Hematopoietic multipotent progenitor cell treated with erythropoietin and hydrocortisone succinate and interleukin-3 and kit ligand, for 17 days (in vitro differentiated cells): ENCODE measurements around the gene TSPOAP1.

Experiments used
- DNase-seq: peaks from one replicate; pipeline ENCODE4 v3.0.0-alpha.2; 2015; ENCODE audit warnings: low spot score

Gene TSPOAP1

DNA sequence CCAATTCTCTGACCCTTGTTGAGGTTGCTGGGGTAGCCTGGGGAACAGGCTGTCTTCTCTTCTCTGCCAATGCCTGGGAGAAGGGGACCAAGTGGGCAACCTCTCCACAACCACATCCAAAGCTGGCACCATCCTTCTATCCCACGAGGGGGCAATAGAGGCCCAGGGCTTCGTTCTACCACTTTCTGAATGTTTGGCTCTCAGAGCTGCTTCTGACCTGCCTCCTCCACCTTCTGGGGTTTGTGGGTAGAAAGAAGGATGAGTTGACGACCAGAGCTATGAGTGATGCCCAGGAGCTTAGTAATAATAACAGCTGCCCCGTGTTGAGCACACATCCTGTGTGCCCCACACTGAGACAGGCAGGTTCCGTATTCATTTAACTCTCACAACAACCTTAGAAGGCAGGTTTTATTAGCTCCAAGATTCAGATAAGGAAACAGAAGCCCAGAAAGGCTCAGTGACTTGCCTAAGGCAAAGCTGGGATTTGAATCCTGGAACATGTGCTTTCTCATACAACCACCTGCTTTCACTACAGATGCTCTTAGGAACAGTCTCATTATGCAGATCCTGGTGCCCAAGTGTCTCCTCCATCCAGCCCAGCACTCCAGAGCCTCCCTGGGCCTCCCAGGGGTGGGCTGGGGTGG, 11.1 kb downstream of the TSPOAP1 start:
- DNase-seq = peak; percentile 54

DNA sequence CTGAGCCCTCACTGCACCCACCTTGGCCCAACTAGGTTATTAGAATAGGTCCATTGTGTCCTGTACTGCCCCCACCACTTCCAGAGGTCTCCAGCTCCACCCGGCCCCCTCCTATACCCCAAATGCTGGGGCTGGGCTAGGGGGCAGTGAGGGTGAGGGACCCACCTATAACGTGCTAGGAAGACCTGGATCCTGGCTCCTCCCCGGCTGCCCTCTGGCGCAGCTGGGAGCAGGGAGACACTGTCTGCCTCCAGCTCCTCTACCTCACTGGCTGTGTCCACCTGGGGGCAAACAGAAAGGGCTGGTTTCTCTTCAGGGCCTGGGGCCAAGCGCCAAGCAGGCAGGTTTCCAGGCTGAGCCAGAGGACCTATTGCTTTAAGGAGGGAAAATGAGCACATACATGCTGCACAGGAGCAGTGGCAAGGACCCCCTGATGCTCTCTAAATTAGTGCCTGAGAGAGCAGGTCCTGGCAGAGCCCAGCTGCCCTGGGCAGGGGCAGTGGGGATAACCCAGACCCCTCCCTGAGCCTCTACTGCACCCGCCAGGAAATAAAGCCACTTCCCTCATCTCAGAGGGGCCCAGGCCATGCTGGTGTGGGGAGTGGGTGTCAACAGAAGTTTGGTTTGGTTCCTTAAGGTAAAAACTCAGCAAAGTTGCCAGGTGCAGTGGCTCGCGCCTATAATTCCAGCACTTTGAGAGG, 12.2 kb downstream of the TSPOAP1 start:
- no peak for DNase-seq

DNA sequence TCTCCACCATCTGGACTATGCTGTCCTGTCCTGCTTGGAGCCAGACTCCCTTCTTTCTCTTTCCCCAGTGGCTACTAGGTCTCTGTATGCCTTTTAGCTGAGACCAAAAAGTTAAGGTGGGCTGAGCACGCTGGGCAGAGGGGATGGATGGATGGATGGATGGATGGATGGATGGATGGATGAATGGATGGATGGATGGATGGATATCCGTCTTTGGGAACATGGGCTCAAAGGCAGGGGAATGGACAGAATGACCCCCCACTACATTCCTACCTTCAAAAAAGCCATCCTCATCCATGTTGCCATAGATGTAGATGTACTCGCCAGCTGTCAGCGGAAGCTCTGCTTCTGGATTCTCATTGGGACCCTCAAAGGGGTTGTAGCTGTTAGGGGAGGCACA, 12.8 kb downstream of the TSPOAP1 start:
- no peak for DNase-seq

DNA sequence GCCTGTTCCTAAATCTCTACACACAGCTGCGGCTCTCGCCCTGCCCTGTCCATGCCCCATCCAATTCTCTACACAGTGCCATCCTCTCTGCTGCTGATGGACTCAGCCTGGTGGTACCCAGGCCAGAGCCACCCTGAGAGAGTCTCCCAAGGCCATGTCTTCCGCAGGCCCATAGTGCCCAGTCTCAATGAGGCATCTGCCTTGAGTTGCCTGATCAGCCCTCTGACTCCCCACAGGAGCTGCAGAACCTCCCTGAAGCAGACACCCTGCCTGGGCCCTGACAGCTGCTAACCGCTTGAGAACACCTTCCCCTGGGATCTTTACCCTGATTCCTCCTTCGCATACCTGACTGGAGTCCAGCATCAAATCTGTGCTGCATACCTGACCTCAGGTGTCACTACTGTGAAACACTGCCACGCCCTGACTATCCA, 13.3 kb downstream of the TSPOAP1 start:
- no peak for DNase-seq

DNA sequence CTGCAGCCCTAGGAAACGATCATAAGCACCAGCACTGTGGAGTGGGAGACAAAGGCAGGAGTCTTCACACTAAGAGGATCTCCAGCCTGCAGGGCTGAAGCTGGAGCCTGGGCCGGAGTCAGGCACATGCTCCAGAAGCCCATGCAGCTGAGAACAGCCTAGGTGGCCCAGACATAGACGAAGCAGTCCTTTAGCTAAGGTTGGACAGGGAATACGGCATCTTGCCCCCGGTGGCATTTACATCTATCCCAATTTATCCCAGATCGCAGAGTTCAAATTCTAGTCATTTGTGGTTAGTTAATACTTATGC, 13.9 kb downstream of the TSPOAP1 start:
- DNase-seq = no peak

DNA sequence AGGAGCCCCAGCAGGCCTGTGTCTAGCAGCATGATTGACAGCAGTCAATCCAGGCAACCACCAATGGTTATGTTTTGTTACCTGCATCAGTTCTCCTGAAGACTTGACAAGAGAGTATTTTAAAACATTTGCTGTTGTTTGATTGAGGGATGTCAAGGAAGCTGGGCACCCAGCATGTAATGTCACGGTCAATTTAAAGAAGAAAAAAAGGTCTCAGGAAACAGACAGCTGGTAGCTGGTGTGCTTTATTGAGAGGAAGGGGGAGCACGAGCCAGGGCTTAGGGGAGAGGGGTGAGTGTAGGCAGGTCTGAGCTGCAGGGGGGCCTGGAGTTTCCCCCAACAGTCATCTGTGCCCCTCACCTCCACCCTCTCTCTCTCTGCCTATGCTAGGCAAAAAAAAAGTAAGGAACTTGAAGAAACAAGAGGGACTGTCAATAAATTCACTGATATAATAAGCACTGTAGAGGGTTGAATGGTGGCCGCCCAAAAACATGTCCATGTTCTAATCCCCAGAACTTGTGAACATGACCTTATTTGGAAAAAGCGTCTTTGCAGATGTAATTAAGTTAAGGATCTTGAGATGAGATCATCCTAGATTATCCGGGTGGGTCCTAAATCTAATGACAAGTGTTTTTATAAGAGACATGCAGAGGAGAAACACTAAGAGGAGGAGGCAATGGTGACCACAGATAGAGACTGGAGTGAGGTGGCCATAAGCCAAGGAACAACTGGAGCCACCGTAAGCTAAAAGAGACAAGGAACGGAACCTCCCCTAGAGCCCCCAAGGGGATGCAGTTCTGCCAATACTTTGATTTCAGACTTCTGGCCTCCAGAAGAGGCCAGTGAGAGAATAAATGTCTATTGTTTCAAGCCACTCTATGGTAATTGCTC, 14.5 kb downstream of the TSPOAP1 start:
- DNase-seq = no peak

DNA sequence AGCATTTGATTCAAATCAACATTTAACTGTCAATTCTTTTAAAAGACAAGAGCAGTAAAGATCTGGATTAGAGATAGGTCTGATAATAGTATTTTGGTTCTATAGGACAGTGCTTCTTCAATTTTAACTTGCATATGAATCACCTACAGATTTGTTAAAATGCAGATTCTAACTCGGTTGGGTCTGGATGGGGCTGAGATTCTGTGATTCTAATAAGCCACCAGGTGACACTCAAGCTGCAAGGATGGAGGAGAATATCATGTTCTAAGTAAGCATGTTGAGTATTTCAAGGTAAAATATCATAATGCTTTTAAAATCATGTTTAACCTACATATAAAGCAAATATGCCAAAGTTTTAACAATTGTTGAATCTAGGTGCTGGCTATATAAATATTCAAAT, 15.8 kb downstream of the TSPOAP1 start:
- DNase-seq = no peak

DNA sequence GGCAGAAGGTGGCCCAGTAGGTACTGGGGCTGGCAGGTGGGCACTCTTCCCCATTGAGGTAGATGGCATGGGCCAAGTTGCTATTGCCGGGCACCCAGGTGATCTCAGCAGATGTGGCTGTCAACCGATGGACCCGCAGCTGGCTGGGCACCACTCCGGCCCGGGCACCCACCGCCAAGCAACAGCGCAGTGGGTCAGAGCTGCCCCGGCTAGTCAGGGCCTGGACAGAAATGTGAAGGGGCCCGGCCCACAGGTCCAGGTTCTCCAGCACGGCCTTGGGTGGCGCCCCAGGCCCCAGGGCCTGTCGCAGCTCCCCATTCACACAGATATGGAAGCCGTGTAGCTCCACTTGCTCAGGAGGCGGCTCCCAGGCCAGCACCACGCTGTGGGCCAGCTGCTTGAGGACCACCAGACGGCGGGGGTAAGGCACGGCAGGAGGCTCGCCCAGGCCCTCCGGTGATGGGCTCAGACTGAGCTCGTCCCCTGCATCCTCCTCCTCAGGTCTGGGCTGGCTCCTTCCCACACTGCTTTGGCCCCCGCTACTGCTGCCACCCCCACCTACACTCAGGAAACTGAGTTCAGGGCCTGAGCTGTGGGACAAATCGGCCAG, 16.5 kb downstream of the TSPOAP1 start:
- DNase-seq = no peak

DNA sequence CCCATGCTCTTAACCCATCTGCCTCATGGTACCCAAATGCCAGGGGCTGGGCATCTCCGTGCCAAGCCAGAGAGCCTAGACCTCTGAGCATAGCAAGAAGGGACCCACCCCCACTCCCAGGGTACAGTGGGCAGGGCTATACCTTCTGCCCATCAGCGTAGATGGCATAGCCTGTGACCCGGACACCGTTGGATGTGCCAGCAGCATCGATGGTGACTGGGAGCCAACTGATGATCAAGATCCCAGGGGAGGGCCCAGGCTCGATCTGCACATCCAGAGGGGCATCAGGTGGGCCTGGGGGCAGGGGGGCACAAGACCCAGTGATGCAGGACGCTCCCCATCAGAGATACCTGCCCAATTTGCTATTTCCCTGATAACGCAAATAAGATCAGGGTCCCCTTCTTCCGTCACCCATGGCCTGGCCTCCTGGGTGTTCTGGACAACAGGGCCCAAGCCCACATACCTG, 17.1 kb downstream of the TSPOAP1 start:
- no peak for DNase-seq

DNA sequence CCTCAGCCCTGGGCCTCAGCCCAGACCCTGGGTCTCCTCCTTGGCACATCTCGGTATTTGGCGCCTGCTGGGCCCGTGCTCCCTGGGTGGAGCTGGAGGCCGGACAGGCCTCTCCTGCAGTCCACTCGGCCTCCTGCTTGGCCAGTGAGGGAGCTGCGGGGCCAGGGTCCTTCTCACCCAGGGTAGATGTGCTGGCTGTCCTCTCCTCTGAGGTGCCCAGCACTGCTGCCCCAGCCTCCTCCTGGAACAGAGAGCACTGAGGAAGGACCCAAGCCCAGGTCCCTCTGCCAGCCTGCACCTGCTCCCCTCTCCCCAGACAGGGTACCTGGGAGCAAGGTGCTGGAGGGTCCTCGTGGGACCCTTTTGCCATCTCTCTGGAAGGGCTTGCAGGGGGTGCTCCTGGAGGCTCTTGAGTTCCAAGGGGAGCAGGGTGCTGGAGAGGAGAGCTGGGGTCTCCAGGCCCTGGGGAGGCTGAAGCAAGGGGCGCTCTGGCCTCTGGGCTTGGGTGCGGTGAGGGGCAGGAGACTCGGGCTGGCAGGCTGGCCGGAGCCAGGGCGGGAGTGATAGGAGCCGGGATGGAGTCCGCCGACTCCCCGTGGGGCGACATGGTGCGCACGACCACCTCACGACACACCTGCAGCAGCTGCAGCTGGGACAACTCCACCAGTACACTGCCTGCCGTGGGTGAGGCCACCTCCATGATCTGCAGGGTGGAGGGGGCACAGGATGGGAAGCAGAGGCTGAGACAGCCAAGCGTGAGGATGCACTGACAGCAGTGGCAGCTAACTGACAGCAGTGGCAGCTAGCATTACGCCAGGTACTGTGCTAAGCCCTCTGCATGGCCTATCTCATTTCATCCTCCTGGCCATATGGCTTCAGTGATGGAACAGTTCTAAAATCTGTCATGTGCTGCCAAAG, 17.8 kb downstream of the TSPOAP1 start:
- no peak for DNase-seq

DNA sequence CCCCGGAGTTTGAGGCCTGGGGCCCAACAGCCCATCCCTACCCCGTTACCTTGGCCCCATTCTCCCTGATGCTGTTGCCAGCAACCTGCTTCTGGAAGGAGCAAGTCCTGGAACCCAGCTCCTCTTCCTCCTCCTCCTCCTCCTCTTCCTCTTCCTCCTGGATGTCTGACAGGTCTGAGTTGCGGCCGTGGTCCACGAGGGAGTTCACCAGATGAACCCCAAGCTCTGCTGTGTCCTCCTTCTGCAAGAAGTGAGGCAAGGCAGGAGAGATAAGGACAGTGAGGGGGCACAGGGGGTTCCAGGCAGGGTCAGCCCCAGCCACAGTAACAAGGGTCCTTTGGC, 18.7 kb downstream of the TSPOAP1 start:
- no peak for DNase-seq

DNA sequence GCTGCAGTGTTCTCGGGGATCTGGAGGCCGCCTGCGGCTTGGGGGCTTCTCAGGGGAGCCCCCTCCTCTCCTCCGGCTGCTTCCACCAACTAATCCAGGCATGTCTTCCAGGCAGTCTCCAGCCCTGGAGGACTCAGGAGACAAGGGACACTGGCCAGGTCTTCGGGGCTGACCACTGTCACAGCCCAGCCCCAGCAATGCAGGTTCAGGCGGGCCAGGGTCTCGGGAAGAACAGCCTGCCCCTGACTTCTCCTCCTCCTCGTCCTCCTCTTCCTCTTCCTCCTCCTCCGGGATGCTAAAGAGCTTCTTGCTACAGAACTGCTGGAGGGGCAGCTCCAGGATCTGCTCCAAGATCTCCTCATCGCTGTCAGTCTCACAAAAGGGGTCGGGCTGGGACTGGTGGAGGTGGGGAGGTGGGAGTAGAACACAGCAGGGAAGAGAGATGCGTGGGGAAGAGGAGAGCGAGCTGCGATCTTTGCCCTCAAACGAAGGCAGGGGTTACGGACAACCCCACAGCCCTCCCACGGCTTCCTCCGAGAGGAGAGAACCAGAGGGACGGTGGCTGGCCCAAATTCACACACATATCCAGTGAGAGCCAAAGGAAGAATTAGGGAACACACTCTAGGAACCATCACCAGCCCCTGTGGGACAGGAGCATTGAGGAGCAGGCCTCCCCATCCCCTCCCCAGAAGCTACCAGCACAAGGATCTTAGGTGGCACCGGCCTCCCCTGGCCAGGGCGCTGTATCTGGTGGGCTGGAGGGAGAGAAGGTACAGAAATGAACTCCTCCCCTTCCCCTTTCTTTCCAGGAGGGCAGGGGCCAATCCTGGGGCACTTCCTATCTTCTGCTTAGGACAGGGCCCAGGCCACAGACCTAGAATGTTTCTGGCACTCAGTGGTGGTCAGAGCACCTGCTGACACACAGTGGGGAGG, 19.3 kb downstream of the TSPOAP1 start:
- DNase-seq = no peak

DNA sequence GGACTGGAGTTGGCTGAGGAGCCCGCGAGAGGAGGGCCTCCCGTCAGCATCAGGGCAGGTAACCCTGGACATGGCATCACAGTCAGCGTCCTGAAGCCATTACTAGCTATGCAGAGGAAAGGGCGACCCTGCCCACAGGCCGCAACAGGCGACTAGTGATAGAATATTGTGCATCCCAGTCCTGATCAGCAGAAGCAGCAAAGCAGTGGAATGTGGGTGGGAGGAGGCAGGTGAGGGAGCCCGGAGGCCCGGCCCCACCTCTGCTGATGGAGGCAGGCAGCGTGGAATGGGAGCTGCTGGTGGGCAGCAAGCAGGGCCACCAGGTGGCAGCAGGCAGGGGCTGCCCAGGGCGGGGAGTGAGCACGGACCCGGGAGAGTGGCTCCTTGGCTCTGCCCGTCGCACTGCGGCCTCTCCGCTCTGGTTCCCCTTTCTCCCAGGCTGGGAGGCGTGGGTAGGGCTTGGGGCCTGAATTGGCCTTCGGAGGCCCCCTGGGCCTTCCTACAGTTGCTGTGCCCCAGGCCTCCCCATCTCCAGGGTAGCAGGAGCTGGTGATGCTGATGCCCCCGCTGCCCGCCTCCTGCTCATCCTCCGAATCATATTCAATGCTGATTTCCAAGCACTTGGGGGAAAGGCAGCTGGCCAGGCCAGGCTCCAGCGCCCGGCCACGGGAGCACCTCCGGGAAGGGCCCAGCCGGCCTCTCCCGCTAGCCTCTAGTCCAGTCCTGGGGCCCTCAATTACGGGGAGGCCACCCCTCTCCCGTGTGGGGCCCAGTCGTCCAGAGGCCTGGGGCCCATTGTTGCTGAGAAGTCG, 20.2 kb downstream of the TSPOAP1 start:
- no peak for DNase-seq

DNA sequence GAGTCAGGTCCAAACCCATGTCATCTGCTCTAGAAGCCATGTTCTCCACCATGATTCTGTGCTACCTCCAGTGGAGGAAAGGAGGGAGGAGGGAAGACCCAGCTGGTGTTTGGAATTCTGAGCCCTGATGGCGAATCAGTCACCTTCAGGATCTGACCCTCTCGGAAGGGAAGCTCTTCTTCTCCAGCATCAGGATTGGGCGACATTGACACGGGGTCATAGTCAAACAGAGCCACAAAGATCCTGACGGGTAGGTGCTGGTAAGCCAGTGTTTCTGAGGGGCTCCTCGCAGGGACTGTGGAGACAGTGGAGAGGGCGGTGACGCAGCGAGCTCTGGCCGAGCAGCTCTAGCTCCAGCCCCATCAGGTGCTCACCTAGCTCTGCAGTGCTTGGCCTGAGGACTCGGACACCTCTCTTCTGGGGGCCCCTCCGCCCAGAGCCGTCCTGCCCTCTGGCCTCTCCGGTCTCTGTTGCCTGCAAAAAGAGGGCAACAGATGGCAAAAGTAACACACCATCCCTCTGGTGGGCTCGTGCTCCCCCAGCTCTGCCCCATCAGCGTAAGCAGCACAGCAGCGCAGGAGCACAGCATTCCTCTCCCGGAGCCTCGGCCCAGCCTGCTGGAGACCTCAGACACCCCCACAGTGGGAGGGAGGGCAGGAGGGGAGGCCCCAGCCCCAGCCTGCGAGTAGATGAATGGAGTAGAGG, 21.0 kb downstream of the TSPOAP1 start:
- no peak for DNase-seq

DNA sequence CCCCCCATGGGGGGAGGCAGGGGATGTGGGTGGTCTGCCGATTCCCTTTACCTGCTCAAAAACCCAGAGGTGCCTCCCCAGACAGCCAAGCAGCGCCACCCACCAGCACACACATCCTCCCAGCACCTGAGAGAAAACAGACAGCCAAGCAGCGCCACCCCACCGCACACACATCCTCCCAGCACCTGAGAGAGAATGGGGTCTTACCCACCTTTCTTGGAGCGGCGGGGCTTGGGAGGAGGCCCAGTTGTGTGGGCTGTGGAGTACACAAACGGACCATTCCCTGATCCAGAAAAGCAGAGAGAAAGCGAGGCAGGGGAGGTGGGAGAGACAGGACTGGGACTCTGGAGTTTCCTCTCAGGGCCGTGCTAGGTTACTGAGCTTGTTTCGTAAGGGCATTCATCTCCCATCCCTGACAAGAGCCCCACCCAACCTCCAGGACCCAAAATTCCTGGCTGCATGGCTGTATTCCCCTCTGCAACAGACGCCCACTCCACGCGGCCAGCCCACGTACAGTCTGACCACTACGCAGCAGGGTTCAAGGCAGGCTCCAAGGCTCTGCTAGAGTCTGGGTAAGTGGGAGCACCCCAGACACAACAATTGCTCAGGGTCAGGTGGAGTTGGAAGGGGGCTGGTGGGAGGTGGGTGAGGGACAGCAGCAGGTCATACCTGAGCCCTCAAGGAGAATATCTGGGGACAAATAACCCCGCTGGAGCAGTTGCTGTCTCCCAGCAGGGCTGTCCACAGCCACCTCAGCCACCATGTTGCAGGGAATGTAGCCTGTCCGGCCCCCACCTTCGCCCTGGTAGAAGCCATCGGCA, 22.3 kb downstream of the TSPOAP1 start:
- no peak for DNase-seq

DNA sequence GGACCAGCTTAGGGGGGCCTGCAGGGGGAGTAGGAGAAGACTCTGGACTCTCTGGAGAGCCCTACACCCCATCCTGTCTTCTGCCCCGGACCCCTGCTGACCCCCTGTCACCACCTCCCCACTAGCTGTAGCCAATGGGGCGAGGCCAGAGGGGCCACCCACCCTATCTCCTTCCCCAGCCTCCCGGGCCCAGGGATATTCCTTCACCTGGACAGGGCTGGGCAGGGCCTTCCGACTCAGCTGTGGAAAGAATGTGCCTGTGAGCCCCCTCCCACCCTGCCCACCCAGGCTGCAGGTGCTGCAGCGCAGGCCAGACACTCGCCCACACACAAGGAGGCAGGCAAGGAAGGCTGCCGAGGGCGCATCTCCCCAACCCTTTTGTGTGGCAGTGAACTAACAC, 23.0 kb downstream of the TSPOAP1 start:
- DNase-seq = no peak

DNA sequence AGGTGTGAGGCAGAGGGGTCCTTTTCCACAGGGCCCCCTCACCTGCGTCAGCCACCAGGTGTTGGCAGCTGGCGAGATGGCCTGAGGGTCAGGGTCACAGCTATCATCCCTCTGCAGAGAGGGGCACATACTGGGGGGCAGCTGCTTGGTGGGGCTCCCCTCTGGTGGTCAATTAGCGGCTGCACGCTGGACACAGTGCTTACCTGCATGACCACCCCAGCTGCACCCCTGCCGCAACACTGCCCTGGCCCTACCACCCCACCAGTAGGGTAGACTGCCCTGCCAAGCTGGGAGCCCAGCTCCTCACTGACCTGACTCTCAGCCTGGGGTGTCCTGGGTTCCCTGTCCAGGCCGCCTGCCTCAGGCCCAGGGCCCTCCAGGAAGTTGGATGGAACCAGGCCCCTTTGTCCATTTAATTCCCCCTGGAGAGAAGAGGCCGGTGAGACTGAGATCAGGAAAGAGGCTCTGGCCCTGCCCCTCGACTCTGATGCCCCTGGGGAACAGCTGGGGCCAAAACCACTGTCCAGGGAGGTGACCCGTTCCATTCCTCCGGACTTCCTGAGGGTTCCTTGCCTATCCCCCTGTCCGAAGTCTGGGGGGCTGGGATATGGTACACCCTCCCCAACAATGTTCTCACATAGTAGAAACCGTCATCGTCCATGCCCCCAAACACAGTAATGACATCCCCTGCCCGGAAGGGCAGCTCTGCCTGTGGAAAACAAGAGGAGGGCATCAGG, 23.7 kb downstream of the TSPOAP1 start:
- DNase-seq = no peak
